CD8-positive, alpha-beta memory T cell (primary cell): ENCODE measurements around the gene HCN2. TPM values are rescaled to one million over a fixed set of nuclear protein-coding genes. Genes with fewer than 3 reads are reported as not detected.

Experiments used
- CTCF ChIA-PET: fragments of 350-600 bp; sonication (Branson Sonifier 250); formaldehyde crosslinking; loops from one replicate; lab custom pipeline; 2021; ENCODE audit warnings: antibody characterized with exemption; lab: Charles Lee
- POLR2A ChIA-PET: fragments of 350-600 bp; sonication (Branson Sonifier 250); formaldehyde crosslinking; loops from one replicate; lab custom pipeline; 2021; ENCODE audit warnings: antibody characterized with exemption; lab: Charles Lee
- DNase-seq, 5 donors: peaks; one replicate each; pipeline versions ENCODE4 v3.0.0 to v3.0.0-alpha.2; 2020 to 2022; ENCODE audit warnings: mixed read lengths in 1 of 5
- H3K27ac ChIP-seq: one replicate; pipeline ENCODE4 v1.7.0; 2013; ENCODE audit warnings: low read depth, mild to moderate bottlenecking, low read length, moderate library complexity
- H3K27me3 ChIP-seq: 2 replicates; pipeline ENCODE4 v1.7.0; 2013; ENCODE audit warnings: low read length, mild to moderate bottlenecking; ENCODE audit not compliant: insufficient read depth, poor library complexity, severe bottlenecking
- H3K36me3 ChIP-seq: 2 replicates; pipeline ENCODE4 v1.7.0; 2013; ENCODE audit warnings: mild to moderate bottlenecking, low read length, moderate library complexity; ENCODE audit not compliant: insufficient read depth
- H3K4me1 ChIP-seq: 2 replicates; pipeline ENCODE4 v1.7.0; 2013; ENCODE audit warnings: mild to moderate bottlenecking, low read length, moderate library complexity; ENCODE audit not compliant: insufficient read depth
- H3K4me3 ChIP-seq: 2 replicates; pipeline ENCODE4 v1.7.0; 2013; ENCODE audit warnings: mild to moderate bottlenecking, low read length
- H3K9me3 ChIP-seq: 2 replicates; pipeline ENCODE4 v1.7.0; 2013; ENCODE audit warnings: mild to moderate bottlenecking, low read length
- H3K27ac Mint-ChIP-seq, 8 donors: one replicate each; pipeline ENCODE4 v1.8.0; 2020 to 2021; ENCODE audit warnings: mixed read lengths in 8 of 8, mild to moderate bottlenecking in 6 of 8, inconsistent platforms in 3 of 8, moderate library complexity in 3 of 8
- H3K27me3 Mint-ChIP-seq, 2 donors: one replicate each; pipeline ENCODE4 v1.8.0; 2020 to 2021; ENCODE audit warnings: mixed read lengths in 2 of 2, mild to moderate bottlenecking in 1 of 2, moderate library complexity in 1 of 2
- H3K36me3 Mint-ChIP-seq, 3 donors: one replicate each; pipeline ENCODE4 v1.8.0; 2020 to 2021; ENCODE audit warnings: mixed read lengths in 3 of 3, inconsistent platforms in 1 of 3, mild to moderate bottlenecking in 1 of 3
- H3K4me1 Mint-ChIP-seq, 3 donors: one replicate each; pipeline ENCODE4 v1.8.0; 2020 to 2021; ENCODE audit warnings: mixed read lengths in 3 of 3, inconsistent platforms in 1 of 3, mild to moderate bottlenecking in 1 of 3
- H3K4me3 Mint-ChIP-seq, 7 donors: one replicate each; pipeline ENCODE4 v1.8.0; 2020 to 2021; ENCODE audit warnings: mixed read lengths in 7 of 7, mild to moderate bottlenecking in 6 of 7, moderate library complexity in 4 of 7, inconsistent platforms in 2 of 7
- H3K9me3 Mint-ChIP-seq, 5 donors: one replicate each; pipeline ENCODE4 v1.8.0; 2020 to 2022; ENCODE audit warnings: mixed read lengths in 5 of 5, mild to moderate bottlenecking in 3 of 5, moderate library complexity in 2 of 5, inconsistent platforms in 1 of 5
- polyA plus RNA-seq: library from polyadenylated mRNA; unstranded; fragments of 300-500 nt; fragmentation: Illumina TruSeq; gene quantifications from one replicate; pipeline ENCODE4 v1.2.3, GENCODE V29; 2021
- total RNA-seq, 2 experiments: library from RNA; stranded (reverse); gene quantifications; one replicate each; pipeline ENCODE4 v1.2.3, GENCODE V29; 2021

Gene HCN2
- total and polyA plus RNA-seq, 3 experiments from 2014 or later, result 0.42 to 0.48 TPM; not detected in 1

- Mint-ChIP-seq H3K27me3 (peaks cover 0 to 15% of the 10 kb centered on the region in 2 donors), H3K27ac (peak overlapping the region in 7 of 8 donors; percentile 63 to 97 (median 88)), H3K36me3 (peaks cover 0 to 15% (median 0%) of the 10 kb centered on the region in 3 donors), H3K9me3 (peaks cover 0 to 2% (median 0%) of the 10 kb centered on the region in 5 donors), H3K4me3 (peak overlapping the region; percentile 87 to 99 (median 90)), H3K4me1 (peaks cover 35 to 49% (median 37%) of the 10 kb centered on the region in 3 donors)
- H3K9me3 ChIP-seq, result no peaks in the 10 kb centered on the region
- CTCF ChIA-PET, result interaction anchor here (2.0 kb wide), 1 partner anchor 62 kb away, joined by 8 read pairs; no protein-coding TSS in a partner anchor
- peak overlapping the region; percentile 89 for H3K27ac ChIP-seq
- H3K4me1 ChIP-seq, result peaks cover 23% of the 10 kb centered on the region
- no peaks in the 10 kb centered on the region for H3K27me3 ChIP-seq
- H3K36me3 ChIP-seq, result no peaks in the 10 kb centered on the region
- DNase-seq, result peak in 1 of 5 donors; percentile 52
- peak overlapping the region; percentile 82 for H3K4me3 ChIP-seq
- POLR2A ChIA-PET, result interaction anchor here (0.6 to 0.7 kb wide), 3 partner anchors 14 to 1078 kb away, joined by 3 read pairs; partner anchors contain the start of gene GZMM
Observed at GRCh38 chr19:572743-573518, 16.8 kb upstream of the HCN2 start.

GRCh38 chr19:573519-573825, 16.2 kb upstream of the HCN2 start:
- Mint-ChIP-seq H3K9me3 (peaks cover 0 to 2% (median 0%) of the 10 kb centered on the region in 5 donors), H3K27ac (peak overlapping the region in 7 of 8 donors; percentile 61 to 90 (median 76)), H3K4me1 (peaks cover 35 to 49% (median 37%) of the 10 kb centered on the region in 3 donors), H3K27me3 (peaks cover 0 to 15% of the 10 kb centered on the region in 2 donors), H3K36me3 (peaks cover 0 to 18% (median 0%) of the 10 kb centered on the region in 3 donors), H3K4me3 (peak overlapping the region; percentile 74 to 99 (median 82))
- DNase-seq, result no peak
- CTCF ChIA-PET, result interaction anchor here (1.8 kb wide), 1 partner anchor 63 kb away, joined by 8 read pairs; no protein-coding TSS in a partner anchor
- Histone ChIP-seq H3K27me3 (no peaks in the 10 kb centered on the region), H3K9me3 (no peaks in the 10 kb centered on the region), H3K36me3 (no peaks in the 10 kb centered on the region), H3K4me1 (peaks cover 23% of the 10 kb centered on the region), H3K4me3 (peak overlapping the region; percentile 82), H3K27ac (peak overlapping the region; percentile 89)
- POLR2A ChIA-PET, result no interaction called here

GRCh38 chr19:574658-575526, 14.8 kb upstream of the HCN2 start:
- no peaks in the 10 kb centered on the region for H3K27me3 ChIP-seq
- peak overlapping the region; percentile 65 for H3K27ac ChIP-seq
- ChIA-PET CTCF (interaction anchor here (1.0 to 2.9 kb wide), 4 partner anchors 10 to 159 kb away, joined by 3 to 11 read pairs (median 6); no protein-coding TSS in a partner anchor), POLR2A (interaction anchor here (0.5 kb wide), 1 partner anchor 59 kb away, joined by 6 read pairs; no protein-coding TSS in a partner anchor)
- Mint-ChIP-seq H3K4me3 (peak overlapping the region; percentile 61 to 99 (median 74)), H3K27me3 (peaks cover 0 to 13% of the 10 kb centered on the region in 2 donors), H3K36me3 (peaks cover 0 to 28% (median 0%) of the 10 kb centered on the region in 3 donors), H3K27ac (peak overlapping the region in 6 of 8 donors; percentile 32 to 77 (median 64)), H3K4me1 (peaks cover 31 to 45% (median 35%) of the 10 kb centered on the region in 3 donors), H3K9me3 (peaks cover 0 to under 1% (median 0%) of the 10 kb centered on the region in 5 donors)
- peaks cover 23% of the 10 kb centered on the region for H3K4me1 ChIP-seq
- H3K9me3 ChIP-seq, result no peaks in the 10 kb centered on the region
- H3K36me3 ChIP-seq, result no peaks in the 10 kb centered on the region
- DNase-seq, result peak in 1 of 5 donors; percentile 42
- no peak overlapping the region for H3K4me3 ChIP-seq

GRCh38 chr19:575527-576506, 13.9 kb upstream of the HCN2 start:
- H3K27ac ChIP-seq, result no peak overlapping the region
- no peaks in the 10 kb centered on the region for H3K27me3 ChIP-seq
- peaks cover 23% of the 10 kb centered on the region for H3K4me1 ChIP-seq
- CTCF ChIA-PET, result interaction anchor here (1.0 to 2.9 kb wide), 4 partner anchors 9 to 158 kb away, joined by 3 to 11 read pairs (median 6); no protein-coding TSS in a partner anchor
- peaks cover 0 to 9% of the 10 kb centered on the region in 2 donors for H3K27me3 Mint-ChIP-seq
- peak overlapping the region in 2 of 7 donors; percentile 44 to 63 for H3K4me3 Mint-ChIP-seq
- peaks cover 0 to 34% (median 0%) of the 10 kb centered on the region in 3 donors for H3K36me3 Mint-ChIP-seq
- peaks cover 29 to 40% (median 33%) of the 10 kb centered on the region in 3 donors for H3K4me1 Mint-ChIP-seq
- no peaks in the 10 kb centered on the region for H3K9me3 ChIP-seq
- H3K9me3 Mint-ChIP-seq, result no peaks in the 10 kb centered on the region
- H3K27ac Mint-ChIP-seq, result no peak overlapping the region
- DNase-seq, result no peak
- H3K36me3 ChIP-seq, result no peaks in the 10 kb centered on the region
- no peak overlapping the region for H3K4me3 ChIP-seq
- POLR2A ChIA-PET, result no interaction called here

GRCh38 chr19:576768-577438, 12.8 kb upstream of the HCN2 start:
- Histone ChIP-seq H3K27me3 (no peaks in the 10 kb centered on the region), H3K36me3 (no peaks in the 10 kb centered on the region), H3K9me3 (no peaks in the 10 kb centered on the region), H3K4me1 (peaks cover 23% of the 10 kb centered on the region), H3K27ac (no peak overlapping the region), H3K4me3 (no peak overlapping the region)
- Mint-ChIP-seq H3K9me3 (no peaks in the 10 kb centered on the region), H3K4me3 (no peak overlapping the region), H3K36me3 (peaks cover 0 to 33% (median 0%) of the 10 kb centered on the region in 3 donors), H3K27me3 (peaks cover 0 to 2% of the 10 kb centered on the region in 2 donors), H3K4me1 (peaks cover 23 to 30% (median 25%) of the 10 kb centered on the region in 3 donors), H3K27ac (no peak overlapping the region)
- CTCF ChIA-PET, result interaction anchor here (1.3 to 2.9 kb wide), 2 partner anchors 8 to 65 kb away, joined by 3 to 11 read pairs; no protein-coding TSS in a partner anchor
- POLR2A ChIA-PET, result no interaction called here
- DNase-seq, result no peak

- Mint-ChIP-seq H3K9me3 (no peaks in the 10 kb centered on the region), H3K36me3 (peaks cover 0 to 32% (median 0%) of the 10 kb centered on the region in 3 donors), H3K27ac (no peak overlapping the region), H3K4me1 (peaks cover 23 to 30% (median 23%) of the 10 kb centered on the region in 3 donors), H3K27me3 (no peaks in the 10 kb centered on the region), H3K4me3 (no peak overlapping the region)
- Histone ChIP-seq H3K36me3 (no peaks in the 10 kb centered on the region), H3K4me1 (peaks cover 23% of the 10 kb centered on the region), H3K27me3 (no peaks in the 10 kb centered on the region), H3K27ac (no peak overlapping the region), H3K9me3 (no peaks in the 10 kb centered on the region), H3K4me3 (no peak overlapping the region)
- ChIA-PET CTCF (interaction anchor here (1.0 kb wide), 1 partner anchor 59 kb away, joined by 3 read pairs; no protein-coding TSS in a partner anchor), POLR2A (no interaction called here)
- DNase-seq, result peak in 1 of 5 donors; percentile 46
Observed at GRCh38 chr19:577439-578392, 12.0 kb upstream of the HCN2 start.
